COR-L47 (cell line): ENCODE results near the gene ERV3-1.
"Not testable (repeated sequence)": the region's sequence is repeated elsewhere in the genome, so short reads cannot be mapped to it uniquely, and the experiment has no call there.

Source experiments
- DNase-seq: peaks from one replicate; lab custom pipeline; 2025; lab: John Stamatoyannopoulos, UW

The ERV3-1 gene

GRCh38 chr7:64944667-64945502 lies 61.6 kb downstream of the ERV3-1 start:
- DNase-seq = not testable (repeated sequence)
